ENCODE results near the gene ZC3H7B.
"Not testable (repeated sequence)": the region's sequence is repeated elsewhere in the genome, so short reads cannot be mapped to it uniquely, and the experiment has no call there.

ZC3H7B gene

GRCh38 chr22:41382610-41383009 lies 81.3 kb downstream of the ZC3H7B start:
- no peak for DNase-seq (ENCODE audit: low read depth)

- DNase-seq (ENCODE audit: low read depth), result no peak
These were observed 81.8 kb downstream of the ZC3H7B start for GRCh38 chr22:41383085-41383484.

GRCh38 chr22:41384128-41384527 lies 82.8 kb downstream of the ZC3H7B start:
- no peak for DNase-seq (ENCODE audit: low read depth)

GRCh38 chr22:41387341-41387740 lies 86.0 kb downstream of the ZC3H7B start:
- no peak for DNase-seq (ENCODE audit: low read depth)

- no peak for DNase-seq (ENCODE audit: low read depth)
These were observed 92.7 kb downstream of the ZC3H7B start for GRCh38 chr22:41394012-41394356.

- no peak for DNase-seq (ENCODE audit: low read depth)
These were observed 94.4 kb downstream of the ZC3H7B start for GRCh38 chr22:41395531-41396240.

- no peak for DNase-seq (ENCODE audit: low read depth)
These were observed 96.0 kb downstream of the ZC3H7B start for GRCh38 chr22:41397143-41397811.

- DNase-seq (ENCODE audit: low read depth), result no peak
These were observed 97.6 kb downstream of the ZC3H7B start for GRCh38 chr22:41398921-41399320.

GRCh38 chr22:41401781-41402648 lies 100.7 kb downstream of the ZC3H7B start:
- DNase-seq (ENCODE audit: low read depth), result no peak

GRCh38 chr22:41402851-41403250 lies 101.5 kb downstream of the ZC3H7B start:
- DNase-seq (ENCODE audit: low read depth), result not testable (repeated sequence)

- DNase-seq (ENCODE audit: low read depth), result peak; percentile 68
These were observed 102.4 kb downstream of the ZC3H7B start for GRCh38 chr22:41403532-41404318.

GRCh38 chr22:41405588-41405987 lies 104.3 kb downstream of the ZC3H7B start:
- DNase-seq (ENCODE audit: low read depth), result no peak

- no peak for DNase-seq (ENCODE audit: low read depth)
These were observed 105.1 kb downstream of the ZC3H7B start for GRCh38 chr22:41406410-41406809.

- no peak for DNase-seq (ENCODE audit: low read depth)
These were observed 106.1 kb downstream of the ZC3H7B start for GRCh38 chr22:41407433-41407832.

- DNase-seq (ENCODE audit: low read depth), result no peak
These were observed 107.3 kb downstream of the ZC3H7B start for GRCh38 chr22:41408665-41409064.

Measured in activated T-cell treated with anti-CD3 and anti-CD28 coated beads for 1 hour (primary cell).